RPMI8226 (cell line): ENCODE data around the gene SNX7.

Source experiments
- DNase-seq: peaks from one replicate; pipeline ENCODE4 v3.0.0-alpha.2; 2015

The SNX7 gene

DNA sequence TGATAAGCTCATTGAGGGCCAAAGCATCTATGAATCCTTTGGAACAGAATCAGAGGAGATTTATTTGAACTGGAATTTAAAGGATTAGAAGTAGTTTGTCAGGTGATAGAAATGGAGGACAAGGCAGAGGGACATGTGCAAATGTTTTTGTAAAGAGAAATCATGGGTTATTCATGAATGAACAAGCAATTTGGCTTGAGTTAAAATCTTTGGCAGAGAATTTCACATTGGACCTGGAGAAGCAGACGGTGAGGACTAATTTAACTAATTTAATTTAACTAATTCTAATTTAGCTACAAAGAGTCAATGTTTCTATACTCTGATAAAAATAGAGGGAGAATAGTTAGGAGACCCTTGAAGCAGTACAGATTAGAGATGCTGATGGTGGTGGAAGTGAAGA, 36.3 kb downstream of the SNX7 start:
- DNase-seq = no peak

GRCh38 chr1:98698625-98699024, 37.1 kb downstream of the SNX7 start:
- no peak for DNase-seq

GRCh38 chr1:98700228-98700627, 38.7 kb downstream of the SNX7 start:
- no peak for DNase-seq

DNA sequence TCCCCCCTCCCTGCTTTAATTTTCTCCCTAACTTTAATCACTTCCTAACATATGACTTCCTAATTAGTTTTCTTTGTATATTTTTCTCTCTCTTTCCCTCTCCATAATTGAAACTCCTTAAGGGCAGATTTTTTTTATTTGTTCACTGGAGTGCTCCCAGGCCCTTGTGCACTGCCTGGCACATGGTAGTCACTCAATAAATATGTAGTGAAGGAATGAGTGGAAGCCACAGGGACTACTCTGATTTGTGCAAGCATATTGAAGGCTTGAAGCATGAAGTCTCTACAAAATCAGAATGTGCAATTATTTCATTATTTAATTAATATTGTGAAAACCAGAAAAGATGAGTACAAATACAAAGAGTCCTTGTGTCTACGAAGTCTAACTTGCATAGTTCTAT, 41.5 kb downstream of the SNX7 start:
- no peak for DNase-seq

GRCh38 chr1:98704474-98704873, 43.0 kb downstream of the SNX7 start:
- no peak for DNase-seq

DNA sequence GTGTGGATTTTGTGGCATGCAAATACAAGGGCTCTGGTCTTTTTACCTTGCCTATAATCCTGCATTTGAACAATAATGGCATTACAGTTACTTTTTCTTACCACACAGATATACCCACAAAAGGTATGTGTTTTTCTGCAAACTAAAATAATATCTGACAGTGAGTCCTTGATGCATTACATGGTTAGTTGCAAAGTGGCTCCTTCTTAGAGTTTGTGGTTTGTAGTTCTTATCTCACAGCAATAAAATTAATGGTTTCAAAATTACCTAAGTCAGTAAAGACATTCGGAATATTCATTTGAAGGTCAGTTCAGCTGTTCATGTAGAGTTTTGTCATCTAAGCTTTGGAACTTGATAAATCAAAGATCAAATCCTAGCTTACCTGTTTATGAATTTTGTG, 43.5 kb downstream of the SNX7 start:
- no peak for DNase-seq

DNA sequence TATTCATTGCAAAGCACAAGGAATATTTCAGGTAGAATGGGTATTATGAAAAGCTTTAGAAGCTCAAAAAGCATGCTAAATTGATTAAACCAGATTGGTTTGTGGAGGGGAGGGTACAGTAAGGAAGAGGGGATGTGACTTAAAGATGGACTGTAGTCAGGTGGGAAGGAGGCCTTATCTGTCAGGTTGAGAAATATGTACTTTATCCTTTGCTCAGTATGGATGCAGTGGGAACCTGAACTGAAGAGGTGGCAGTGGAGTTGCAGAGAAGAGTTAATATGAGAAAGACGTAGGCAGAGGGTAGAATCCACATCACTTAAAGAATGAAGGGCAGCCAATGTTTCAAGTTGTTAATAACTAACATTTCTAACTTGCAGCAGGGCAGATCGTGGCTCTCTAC, 44.1 kb downstream of the SNX7 start:
- DNase-seq = no peak

GRCh38 chr1:98706173-98706843, 44.8 kb downstream of the SNX7 start:
- no peak for DNase-seq

GRCh38 chr1:98707556-98707955, 46.0 kb downstream of the SNX7 start:
- DNase-seq = no peak

DNA sequence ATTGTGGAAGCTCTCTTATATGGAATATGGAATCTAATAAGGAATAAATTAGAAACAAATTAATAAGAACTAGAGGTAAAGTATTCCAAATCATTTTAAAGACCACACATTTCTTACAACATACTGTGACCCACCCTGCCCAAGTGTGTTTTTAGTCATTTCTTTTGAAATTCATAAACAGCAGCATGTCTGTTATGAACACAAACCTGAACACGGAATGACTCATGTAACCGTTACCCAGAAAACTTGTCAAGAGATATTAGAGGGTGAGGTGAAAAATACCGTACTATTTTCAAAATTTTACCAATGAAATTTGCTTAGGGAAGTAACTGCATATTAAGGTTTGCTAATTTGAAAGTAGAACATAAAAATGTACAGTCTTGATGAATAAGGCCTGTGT, 48.4 kb downstream of the SNX7 start:
- DNase-seq = no peak

- no peak for DNase-seq
Measured at GRCh38 chr1:98723574-98723973, 62.1 kb downstream of the SNX7 start.

GRCh38 chr1:98732985-98733781, 71.7 kb downstream of the SNX7 start:
- no peak for DNase-seq

GRCh38 chr1:98733782-98734112, 72.2 kb downstream of the SNX7 start:
- DNase-seq = no peak

GRCh38 chr1:98735756-98736155, 74.2 kb downstream of the SNX7 start:
- DNase-seq = no peak

DNA sequence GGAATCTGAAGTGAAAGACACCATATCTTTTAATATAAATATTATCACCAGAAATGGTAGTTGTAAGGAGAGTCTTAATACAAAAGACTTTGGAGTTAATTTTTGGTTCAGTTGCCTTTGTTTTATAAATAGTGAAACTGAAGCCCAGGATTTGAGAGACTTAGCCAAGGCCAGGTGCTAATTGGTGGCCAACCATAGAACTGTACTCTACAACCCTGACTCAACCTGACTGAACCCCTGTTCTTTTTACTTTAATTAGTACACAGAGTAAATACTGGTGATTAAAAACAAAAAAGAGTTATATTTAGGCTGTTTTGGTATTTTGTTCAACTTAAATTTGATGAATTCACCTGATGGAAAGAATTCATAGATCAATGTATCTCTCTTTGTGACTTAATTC, 76.3 kb downstream of the SNX7 start:
- DNase-seq = no peak

- DNase-seq = no peak
Measured at GRCh38 chr1:98739762-98740161, 78.2 kb downstream of the SNX7 start.

- no peak for DNase-seq
Measured at GRCh38 chr1:98741164-98741563, 79.6 kb downstream of the SNX7 start.

DNA sequence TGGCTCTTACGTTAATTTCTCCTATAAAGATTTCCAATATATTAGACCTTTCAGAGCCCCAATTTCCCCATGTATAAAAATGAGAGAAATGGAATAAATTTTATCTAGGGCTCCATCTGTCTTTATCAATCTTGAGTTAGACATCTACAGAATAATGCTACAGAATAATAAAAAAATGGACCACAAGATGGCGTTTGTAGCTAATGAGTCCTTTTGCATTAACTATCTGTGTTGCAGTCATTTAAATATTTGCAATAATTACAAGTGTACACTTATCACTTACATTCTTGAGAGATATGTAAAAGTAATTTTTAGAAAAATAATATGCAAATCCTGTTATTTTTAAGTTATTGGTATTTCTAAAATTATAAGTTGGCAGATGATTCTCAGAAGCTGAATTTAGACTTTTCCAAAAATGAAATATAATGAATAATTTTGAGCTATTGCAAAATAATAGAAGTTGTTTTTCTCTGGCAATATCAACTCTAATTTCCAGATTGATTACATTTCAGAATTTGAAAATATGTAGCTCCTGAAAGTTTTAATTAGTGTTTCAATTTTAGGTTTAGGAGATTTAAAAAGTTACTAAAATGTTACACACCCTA, 87.7 kb downstream of the SNX7 start:
- peak; percentile 3 for DNase-seq

- DNase-seq = no peak
Measured at GRCh38 chr1:98754176-98754575, 92.7 kb downstream of the SNX7 start.

GRCh38 chr1:98761219-98761865, 99.8 kb downstream of the SNX7 start:
- DNase-seq = no peak

- DNase-seq = no peak
Measured at GRCh38 chr1:98763488-98764150, 102.1 kb downstream of the SNX7 start.

GRCh38 chr1:98764485-98764884, 103.0 kb downstream of the SNX7 start:
- DNase-seq = no peak

- peak; percentile 5 for DNase-seq
Measured at GRCh38 chr1:98766255-98766654, 104.7 kb downstream of the SNX7 start.
